Stomach (tissue), 9 donors: ENCODE measurements around the gene BCL2. TPM values are rescaled to one million over a fixed set of nuclear protein-coding genes. Genes with fewer than 3 reads are reported as not detected.

ENCODE experiments used
- DNase-seq, 2 donors: peaks; one replicate each; pipeline versions ENCODE4 v3.0.0 to v3.0.0-alpha.2; 2013 to 2019
- H3K27ac ChIP-seq, 5 donors: fragments of 200-600 bp in 4 of 5; sonication (generic) in 4 of 5; one replicate each; pipeline ENCODE4 v1.5.1; 2013 to 2019; ENCODE audit warnings: mild to moderate bottlenecking in 1 of 5, moderate library complexity in 1 of 5
- H3K27me3 ChIP-seq, 3 donors: fragments of 200-600 bp; sonication (generic); one replicate each; pipeline ENCODE4 v1.5.1; 2017 to 2019; ENCODE audit warnings: mixed run types in 1 of 3
- H3K36me3 ChIP-seq, 4 donors: fragments of 200-600 bp; sonication (generic); 1 replicate in 3 of 4; 2 replicates in 1 of 4; pipeline ENCODE4 v1.5.1; 2016 to 2019
- H3K4me1 ChIP-seq, 4 donors: fragments of 200-600 bp; sonication (generic); one replicate each; pipeline ENCODE4 v1.5.1; 2016 to 2019
- H3K4me3 ChIP-seq, 4 donors: fragments of 200-600 bp; sonication (generic) in 3 of 4; one replicate each; pipeline ENCODE4 v1.5.1; 2016 to 2019; ENCODE audit warnings: mild to moderate bottlenecking in 1 of 4
- H3K9me3 ChIP-seq, 4 donors: fragments of 200-600 bp; sonication (generic); one replicate each; pipeline ENCODE4 v1.5.1; 2016 to 2019
- EP300 ChIP-seq: sonication (generic); formaldehyde crosslinking; IDR thresholded peaks from one replicate; pipeline ENCODE4 v1.6.1; 2017; ENCODE audit warnings: antibody characterized with exemption
- POLR2A ChIP-seq, 4 donors: fragments of 450-650 bp; IDR thresholded peaks; one replicate each; pipeline ENCODE4 v1.6.1; 2016; ENCODE audit warnings: antibody characterized with exemption in 4 of 4, control low read depth in 2 of 4, mild to moderate bottlenecking in 1 of 4, moderate library complexity in 1 of 4
- POLR2AphosphoS5 ChIP-seq, 3 donors: sonication (generic); formaldehyde crosslinking; IDR thresholded peaks; one replicate each; pipeline ENCODE4 v1.6.1; 2016; ENCODE audit warnings: antibody characterized with exemption in 3 of 3
- WGBS, 5 donors: extraction: QIAGEN DNeasy Blood & Tissue Kit in 3 of 5; methylation state at CpG; one replicate each; pipeline versions ENCODE4 v1.1.5 to v1.1.7; 2013 to 2018; 5-methylcytosine and 5-hydroxymethylcytosine counted together
- intact Hi-C: fragments of 100-400 bp; cut with DNase I; formaldehyde crosslinking; loops from one replicate; pipeline ENCODE4 v1.15.1; 2023; ENCODE audit warnings: low total_unique reads
- polyA plus RNA-seq, 3 donors: library from polyadenylated mRNA; stranded (reverse); fragments of 200-250 nt; gene quantifications; one replicate each; pipeline ENCODE4 v1.2.3, GENCODE V29; 2013
- total RNA-seq, 5 donors: library from RNA; depleted of rRNA; stranded (reverse); fragments of >200 nt; gene quantifications; one replicate each; pipeline versions ENCODE4 v1.1.0 to v1.2.3, GENCODE V29; 2014 to 2016
- TF ChIP-seq, protein P1 (sequence below), 7 experiments: fragments of 450-650 bp in 4 of 7; fragments of 200-600 bp in 3 of 7; sonication (generic) in 3 of 7; IDR thresholded peaks; one replicate each; pipeline ENCODE4 v1.5.1; 2016 to 2019; ENCODE audit warnings: antibody characterized with exemption in 7 of 7, control low read depth in 2 of 7, mild to moderate bottlenecking in 1 of 7
- donor health status: healthy with polysubstance abuse.
- donor health status: Bipolar disorder and iron deficiency.
- donor health status: healthy.

Gene BCL2
- total and polyA plus RNA-seq, 8 donors, result 1.5 to 53.9 (median 6.0) TPM

DNA sequence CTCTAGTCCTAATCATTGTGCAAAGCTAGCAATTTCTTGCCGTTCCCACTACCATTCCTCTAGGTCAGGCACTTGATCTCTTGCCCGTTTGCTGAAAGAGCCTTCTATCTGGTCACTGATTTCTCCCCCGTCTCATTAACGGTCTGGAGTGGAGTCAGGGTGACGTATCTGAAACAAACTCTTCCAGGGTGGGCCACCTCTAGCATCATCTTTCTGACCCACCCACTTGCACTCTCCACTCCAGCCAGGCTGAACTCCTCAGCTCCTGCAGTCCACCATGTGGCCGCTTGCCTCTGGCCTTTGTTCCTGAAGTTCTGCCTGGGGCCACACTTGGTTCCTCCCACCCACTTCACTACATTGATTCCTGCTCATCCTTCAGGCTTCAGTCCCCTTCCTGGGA, 13.3 kb downstream of the BCL2 start:
- Histone ChIP-seq H3K27ac (no peak overlapping the region), H3K4me1 (peaks cover 0 to 43% (median 17%) of the 10 kb centered on the region in 4 donors), H3K9me3 (no peaks in the 10 kb centered on the region), H3K4me3 (no peak overlapping the region), H3K27me3 (no peaks in the 10 kb centered on the region), H3K36me3 (no peaks in the 10 kb centered on the region)
- DNase-seq, result no peak
- 81 to 91% (median 88%) methylated on average over 6 of the region's 6 CpGs for WGBS, 5 donors
- no peak for TF ChIP-seq POLR2AphosphoS5 (IDR thresholded peaks at IDR 0.05)
- TF ChIP-seq, protein P1, sequence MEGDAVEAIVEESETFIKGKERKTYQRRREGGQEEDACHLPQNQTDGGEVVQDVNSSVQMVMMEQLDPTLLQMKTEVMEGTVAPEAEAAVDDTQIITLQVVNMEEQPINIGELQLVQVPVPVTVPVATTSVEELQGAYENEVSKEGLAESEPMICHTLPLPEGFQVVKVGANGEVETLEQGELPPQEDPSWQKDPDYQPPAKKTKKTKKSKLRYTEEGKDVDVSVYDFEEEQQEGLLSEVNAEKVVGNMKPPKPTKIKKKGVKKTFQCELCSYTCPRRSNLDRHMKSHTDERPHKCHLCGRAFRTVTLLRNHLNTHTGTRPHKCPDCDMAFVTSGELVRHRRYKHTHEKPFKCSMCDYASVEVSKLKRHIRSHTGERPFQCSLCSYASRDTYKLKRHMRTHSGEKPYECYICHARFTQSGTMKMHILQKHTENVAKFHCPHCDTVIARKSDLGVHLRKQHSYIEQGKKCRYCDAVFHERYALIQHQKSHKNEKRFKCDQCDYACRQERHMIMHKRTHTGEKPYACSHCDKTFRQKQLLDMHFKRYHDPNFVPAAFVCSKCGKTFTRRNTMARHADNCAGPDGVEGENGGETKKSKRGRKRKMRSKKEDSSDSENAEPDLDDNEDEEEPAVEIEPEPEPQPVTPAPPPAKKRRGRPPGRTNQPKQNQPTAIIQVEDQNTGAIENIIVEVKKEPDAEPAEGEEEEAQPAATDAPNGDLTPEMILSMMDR (IDR thresholded peaks at IDR 0.05), result no peak
- TF ChIP-seq EP300, result no peak
- TF ChIP-seq POLR2A (IDR thresholded peaks at IDR 0.05), result no peak
- intact Hi-C loops, result no loop called here

DNA sequence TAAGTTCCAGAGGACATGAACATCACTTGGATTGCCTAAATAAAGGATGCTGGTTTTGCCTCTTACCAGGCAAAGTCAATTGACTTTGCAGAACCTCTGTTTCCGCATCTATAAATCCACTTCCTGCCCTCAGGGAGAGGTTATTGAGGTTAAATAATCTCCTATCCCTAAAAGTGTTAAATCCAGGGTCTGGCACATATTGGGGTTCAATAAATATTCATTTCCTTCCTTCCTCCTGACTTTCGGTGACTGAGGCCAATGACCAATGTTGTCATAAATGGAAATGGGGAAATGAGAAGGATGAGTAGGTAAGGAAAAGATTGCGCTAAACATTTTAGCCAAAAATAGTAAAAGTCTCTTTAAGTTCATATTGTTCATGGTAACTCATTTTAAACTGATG, 16.0 kb downstream of the BCL2 start:
- intact Hi-C loops, result no loop called here
- no peaks in the 10 kb centered on the region for H3K9me3 ChIP-seq
- no peaks in the 10 kb centered on the region for H3K36me3 ChIP-seq
- no peak for DNase-seq
- H3K4me3 ChIP-seq, result no peak overlapping the region
- H3K27me3 ChIP-seq, result no peaks in the 10 kb centered on the region
- peak overlapping the region in 2 of 5 donors; percentile 1 to 21 for H3K27ac ChIP-seq
- 72 to 87% (median 82%) methylated on average over 3 of the region's 3 CpGs for WGBS, 5 donors
- H3K4me1 ChIP-seq, result peaks cover 0 to 62% (median 29%) of the 10 kb centered on the region in 4 donors
- TF ChIP-seq, protein P1 (IDR thresholded peaks at IDR 0.05), result no peak
- TF ChIP-seq POLR2A (IDR thresholded peaks at IDR 0.05) (no peak), POLR2AphosphoS5 (IDR thresholded peaks at IDR 0.05) (no peak), EP300 (no peak)

DNA sequence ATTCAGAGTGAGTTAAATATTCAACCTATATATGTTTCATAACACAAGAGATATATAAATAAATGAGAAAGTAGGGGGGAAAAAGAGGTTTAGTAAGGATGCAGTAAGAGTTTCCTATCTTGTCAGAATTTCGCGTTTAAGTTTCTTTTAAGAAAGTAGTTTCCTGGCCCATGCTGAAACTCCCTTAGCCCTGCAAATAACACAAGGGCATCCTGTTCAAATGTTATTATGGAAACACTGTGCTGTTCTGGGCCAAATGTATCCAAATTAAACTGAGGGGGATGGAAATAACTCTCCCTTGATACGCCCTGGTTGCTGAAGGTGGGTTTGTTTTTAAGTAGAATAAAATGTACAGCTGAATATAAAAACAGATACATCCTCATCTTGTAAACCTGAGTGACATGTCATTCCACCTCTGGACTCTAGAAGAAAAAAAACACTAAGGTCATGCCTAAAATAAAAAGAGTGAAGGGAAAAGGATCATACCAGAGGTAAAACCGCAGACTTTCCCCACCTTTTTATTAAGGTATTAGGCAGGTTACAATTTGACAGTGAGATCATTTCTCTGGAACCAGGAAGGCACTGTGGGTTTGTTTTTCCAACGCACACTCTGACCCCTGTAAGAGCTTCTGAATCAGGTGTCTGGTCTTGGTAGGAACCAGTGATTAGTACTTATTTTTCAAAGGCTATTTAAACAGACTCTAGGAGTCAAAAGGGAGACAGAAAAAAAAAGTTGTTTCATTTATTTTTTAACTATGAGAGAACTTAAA, 16.7 kb downstream of the BCL2 start:
- TF ChIP-seq EP300 (no peak), POLR2AphosphoS5 (IDR thresholded peaks at IDR 0.05) (no peak), POLR2A (IDR thresholded peaks at IDR 0.05) (no peak)
- TF ChIP-seq, protein P1 (IDR thresholded peaks at IDR 0.05), result no peak
- no peaks in the 10 kb centered on the region for H3K27me3 ChIP-seq
- H3K27ac ChIP-seq, result peak overlapping the region in 2 of 5 donors; percentile 41 to 47
- intact Hi-C loops, result no loop called here
- H3K36me3 ChIP-seq, result no peaks in the 10 kb centered on the region
- 50 to 69% (median 63%) methylated on average over 5 of the region's 5 CpGs for WGBS, 5 donors
- H3K4me1 ChIP-seq, result peaks cover 0 to 63% (median 31%) of the 10 kb centered on the region in 4 donors
- H3K9me3 ChIP-seq, result no peaks in the 10 kb centered on the region
- DNase-seq, result no peak
- H3K4me3 ChIP-seq, result no peak overlapping the region

DNA sequence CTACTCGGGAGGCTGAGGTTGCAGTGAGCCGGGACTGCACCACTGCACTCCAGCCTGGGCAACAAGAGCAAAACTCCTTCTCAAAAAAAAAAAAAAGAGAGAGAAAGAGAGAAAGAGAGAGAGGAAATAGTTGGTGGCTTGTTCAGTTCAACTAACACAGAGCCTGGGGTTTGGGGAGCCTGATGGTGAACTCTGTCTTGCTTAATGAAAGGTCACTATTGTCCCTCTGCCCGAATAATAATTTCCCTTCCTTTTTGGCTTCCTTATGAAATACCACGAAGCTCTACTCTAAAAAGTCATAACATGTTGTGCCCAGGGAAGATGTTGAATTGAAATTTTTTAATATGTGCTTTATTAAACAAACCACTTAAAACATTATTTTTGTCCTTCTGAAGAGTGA, 17.3 kb downstream of the BCL2 start:
- no peak overlapping the region for H3K4me3 ChIP-seq
- TF ChIP-seq EP300 (no peak), POLR2A (IDR thresholded peaks at IDR 0.05) (no peak), POLR2AphosphoS5 (IDR thresholded peaks at IDR 0.05) (no peak)
- TF ChIP-seq, protein P1 (IDR thresholded peaks at IDR 0.05), result no peak
- intact Hi-C loops, result no loop called here
- no peaks in the 10 kb centered on the region for H3K27me3 ChIP-seq
- WGBS, 5 donors, result 58 to 77% (median 75%) methylated on average over 4 of the region's 4 CpGs
- H3K9me3 ChIP-seq, result no peaks in the 10 kb centered on the region
- H3K27ac ChIP-seq, result peak overlapping the region in 4 of 5 donors; percentile 21 to 54 (median 32)
- no peak for DNase-seq
- H3K4me1 ChIP-seq, result peaks cover 0 to 62% (median 31%) of the 10 kb centered on the region in 4 donors
- H3K36me3 ChIP-seq, result no peaks in the 10 kb centered on the region
